ENCODE data around the gene ASF1B. TPM values are rescaled to one million over a fixed set of nuclear protein-coding genes. Genes with fewer than 3 reads are reported as not detected.

ASF1B gene
- polyA plus RNA-seq, 1 experiment = 11.1 TPM

GRCh38 chr19:14120497-14120780 is 15.9 kb downstream of the ASF1B start:
- H3K36me3 ChIP-seq (ENCODE audit: control insufficient read depth, insufficient read depth, low read length) = no peaks in the 10 kb centered on the region
- TF ChIP-seq CTCF (IDR thresholded peaks at IDR 0.05; ENCODE audit: insufficient read depth, low read depth, low read length) = no peak
- DNase-seq (ENCODE audit: low read depth) = no peak
- no peaks in the 10 kb centered on the region for H3K27me3 ChIP-seq (ENCODE audit: control insufficient read depth, insufficient read depth, low read length)
- no peak overlapping the region for H3K4me3 ChIP-seq (ENCODE audit: low read depth, low read length)
- CTCF ChIA-PET = no interaction called here
- POLR2A ChIA-PET = no interaction called here

GRCh38 chr19:14119644-14120496 is 16.5 kb downstream of the ASF1B start:
- no peak for DNase-seq (ENCODE audit: low read depth)
- no peaks in the 10 kb centered on the region for H3K27me3 ChIP-seq (ENCODE audit: control insufficient read depth, insufficient read depth, low read length)
- H3K36me3 ChIP-seq (ENCODE audit: control insufficient read depth, insufficient read depth, low read length) = no peaks in the 10 kb centered on the region
- no peak for TF ChIP-seq CTCF (IDR thresholded peaks at IDR 0.05; ENCODE audit: insufficient read depth, low read depth, low read length)
- ChIA-PET CTCF (interaction anchor here (1.3 kb wide), 1 partner anchor 17 kb away, joined by 4 read pairs; the partner anchor contains the start of gene ASF1B), POLR2A (no interaction called here)
- no peak overlapping the region for H3K4me3 ChIP-seq (ENCODE audit: low read depth, low read length)

GRCh38 chr19:14119146-14119545 is 17.2 kb downstream of the ASF1B start:
- ChIA-PET POLR2A (no interaction called here), CTCF (interaction anchor here (1.0 to 1.3 kb wide), 2 partner anchors 18 to 46 kb away, joined by 3 to 4 read pairs; partner anchors contain the start of genes ASF1B and MISP3)
- no peak for TF ChIP-seq CTCF (IDR thresholded peaks at IDR 0.05; ENCODE audit: insufficient read depth, low read depth, low read length)
- Histone ChIP-seq H3K4me3 (ENCODE audit: low read depth, low read length) (peak overlapping the region; percentile 4; the same call in 1 of the 2 replicates), H3K27me3 (ENCODE audit: control insufficient read depth, insufficient read depth, low read length) (no peaks in the 10 kb centered on the region), H3K36me3 (ENCODE audit: control insufficient read depth, insufficient read depth, low read length) (no peaks in the 10 kb centered on the region)
- DNase-seq (ENCODE audit: low read depth) = no peak

- DNase-seq (ENCODE audit: low read depth) = peak; percentile 41
- Histone ChIP-seq H3K36me3 (ENCODE audit: control insufficient read depth, insufficient read depth, low read length) (no peaks in the 10 kb centered on the region), H3K4me3 (ENCODE audit: low read depth, low read length) (peak overlapping the region; percentile 44), H3K27me3 (ENCODE audit: control insufficient read depth, insufficient read depth, low read length) (no peaks in the 10 kb centered on the region)
- no peak for TF ChIP-seq CTCF (IDR thresholded peaks at IDR 0.05; ENCODE audit: insufficient read depth, low read depth, low read length)
- ChIA-PET CTCF (interaction anchor here (1.0 to 1.3 kb wide), 5 partner anchors 11 to 45 kb away, joined by 3 to 4 read pairs (median 4); partner anchors contain the start of genes ASF1B and MISP3), POLR2A (no interaction called here)
These were observed 18.0 kb downstream of the ASF1B start for GRCh38 chr19:14118165-14119051.

- ChIA-PET CTCF (interaction anchor here (1.0 to 1.3 kb wide), 4 partner anchors 11 to 86 kb away, joined by 3 to 4 read pairs (median 4); partner anchors contain the start of gene IL27RA), POLR2A (no interaction called here)
- Histone ChIP-seq H3K27me3 (ENCODE audit: control insufficient read depth, insufficient read depth, low read length) (no peaks in the 10 kb centered on the region), H3K4me3 (ENCODE audit: low read depth, low read length) (peak within 1 kb of the TSS; percentile 85), H3K36me3 (ENCODE audit: control insufficient read depth, insufficient read depth, low read length) (no peaks in the 10 kb centered on the region)
- no peak for TF ChIP-seq CTCF (IDR thresholded peaks at IDR 0.05; ENCODE audit: insufficient read depth, low read depth, low read length)
- DNase-seq (ENCODE audit: low read depth) = peak; percentile 92
These were observed 18.7 kb downstream of the ASF1B start, which contains the start of gene PRKACA for GRCh38 chr19:14117668-14118164. Gene PRKACA (minus strand): TSS chr19:14117762. CDS start chr19:14117547, 215 bp downstream.
